Measurements from ENCODE around the gene ITPA.

The ITPA gene

GRCh38 chr20:3229158-3229557, 19.9 kb downstream of the ITPA start:
- no peak for TF ChIP-seq JUND (IDR thresholded peaks at IDR 0.05; ENCODE audit: low read depth)
- no peak for DNase-seq (ENCODE audit: low read depth in 1 of 2, low spot score in 1 of 2)
- in situ Hi-C loops (cut with HindIII; ENCODE audit: low pct_unique_long_range_greater_than_20kb, low sequenced_read_pairs) = no loop called here

GRCh38 chr20:3229798-3230197, 20.5 kb downstream of the ITPA start:
- TF ChIP-seq JUND (IDR thresholded peaks at IDR 0.05; ENCODE audit: low read depth) = no peak
- in situ Hi-C loops (cut with HindIII; ENCODE audit: low pct_unique_long_range_greater_than_20kb, low sequenced_read_pairs) = no loop called here
- no peak for DNase-seq (ENCODE audit: low read depth in 1 of 2, low spot score in 1 of 2)

DNA sequence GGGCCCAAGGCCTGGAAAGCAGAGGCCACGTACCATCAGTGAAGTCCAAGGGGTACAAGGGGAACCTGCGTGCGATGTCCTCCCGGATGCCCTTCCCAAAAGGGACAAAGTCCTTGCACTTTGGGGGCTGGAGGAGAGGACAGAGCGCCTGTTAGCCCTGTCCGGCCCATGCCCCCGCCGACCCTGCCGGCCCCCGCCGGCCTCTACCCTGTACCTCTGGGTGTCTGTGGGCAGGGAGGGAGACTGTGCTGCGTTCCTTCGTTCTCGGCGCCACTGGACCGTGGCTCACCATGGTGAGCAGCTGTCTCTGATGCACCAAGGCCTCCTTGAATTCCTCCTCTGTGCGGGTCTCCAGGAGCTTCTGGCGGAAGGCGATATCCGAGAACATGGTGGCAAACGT, 21.8 kb downstream of the ITPA start:
- in situ Hi-C loops (cut with HindIII; ENCODE audit: low pct_unique_long_range_greater_than_20kb, low sequenced_read_pairs) = no loop called here
- no peak for DNase-seq (ENCODE audit: low read depth in 1 of 2, low spot score in 1 of 2)
- TF ChIP-seq JUND (IDR thresholded peaks at IDR 0.05; ENCODE audit: low read depth) = no peak

DNA sequence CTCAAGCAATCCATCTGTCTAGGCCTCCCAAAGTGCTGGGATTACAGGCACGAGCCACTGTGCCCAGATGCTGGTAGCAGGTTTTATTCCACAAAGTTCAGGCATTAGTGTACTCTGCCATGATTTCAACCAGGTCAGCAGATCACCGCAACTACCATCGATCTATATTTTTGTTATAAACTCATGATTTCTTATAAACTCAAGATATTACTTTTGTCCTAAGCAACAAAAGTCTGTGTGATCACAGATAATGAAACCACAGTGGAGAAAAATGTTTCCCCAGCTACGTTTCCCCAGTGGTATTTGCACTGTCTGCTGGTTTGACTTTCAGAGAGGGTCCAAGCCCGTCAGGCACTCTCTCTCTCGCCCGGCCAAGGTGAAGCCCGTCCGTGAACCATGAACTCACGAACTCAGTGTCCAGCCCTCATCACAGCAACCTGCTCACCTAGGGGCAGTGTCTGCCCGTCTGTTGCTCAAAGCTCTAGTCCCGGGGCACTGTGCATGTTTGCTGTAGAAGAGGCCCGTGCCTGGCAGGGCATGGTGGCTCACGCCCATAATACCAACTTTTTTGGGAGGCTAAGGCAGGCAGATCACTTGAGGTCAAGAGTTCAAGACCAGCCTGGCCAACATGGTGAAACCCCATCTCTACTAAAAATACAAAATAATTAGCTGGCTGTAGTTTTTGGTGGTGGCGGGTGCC, 22.7 kb downstream of the ITPA start:
- in situ Hi-C loops (cut with HindIII; ENCODE audit: low pct_unique_long_range_greater_than_20kb, low sequenced_read_pairs) = no loop called here
- no peak for DNase-seq (ENCODE audit: low read depth in 1 of 2, low spot score in 1 of 2)
- TF ChIP-seq JUND (IDR thresholded peaks at IDR 0.05; ENCODE audit: low read depth) = no peak

DNA sequence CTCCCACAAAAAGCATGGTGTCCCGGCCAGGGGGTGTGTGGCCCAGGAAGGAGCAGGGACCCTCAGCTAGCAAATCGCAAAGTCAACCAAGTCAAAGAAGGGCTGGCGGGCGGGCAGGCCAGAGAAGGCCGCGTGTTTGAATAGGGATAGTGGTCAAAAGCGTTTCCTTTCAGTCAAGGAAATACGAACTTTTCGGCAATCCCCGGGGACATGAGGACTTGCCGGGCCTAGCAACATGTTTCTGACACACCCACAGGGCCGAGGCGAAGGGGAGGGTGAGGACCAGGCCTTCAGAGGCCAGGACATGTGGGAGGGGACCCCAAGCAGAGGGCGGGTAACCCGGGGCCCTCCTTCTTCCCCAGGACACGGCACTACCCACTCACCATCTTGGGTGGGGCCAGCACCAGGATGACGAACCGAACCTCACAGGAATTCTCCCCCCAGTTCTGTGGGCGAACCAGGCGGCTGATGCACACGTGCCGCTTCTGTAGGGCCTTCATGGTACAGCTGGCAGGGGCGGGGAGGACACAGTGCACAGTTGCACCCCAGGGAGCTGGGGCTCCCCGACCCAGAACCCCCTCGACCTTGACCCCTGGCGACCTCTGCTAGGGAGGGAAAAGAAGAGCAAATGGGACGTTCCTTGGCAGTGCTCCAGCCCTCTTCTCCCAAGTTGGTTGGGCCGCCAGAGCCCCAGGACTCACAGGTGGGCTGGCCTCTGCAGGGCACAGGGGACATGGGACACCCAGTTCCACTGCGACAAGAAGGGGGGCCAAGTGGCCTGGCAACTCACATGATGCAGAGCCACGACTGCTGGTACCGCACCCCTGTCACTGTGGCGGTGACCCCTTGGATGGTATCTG, 24.1 kb downstream of the ITPA start:
- no peak for DNase-seq (ENCODE audit: low read depth in 1 of 2, low spot score in 1 of 2)
- in situ Hi-C loops (cut with HindIII; ENCODE audit: low pct_unique_long_range_greater_than_20kb, low sequenced_read_pairs) = no loop called here
- TF ChIP-seq JUND (IDR thresholded peaks at IDR 0.05; ENCODE audit: low read depth) = no peak

DNA sequence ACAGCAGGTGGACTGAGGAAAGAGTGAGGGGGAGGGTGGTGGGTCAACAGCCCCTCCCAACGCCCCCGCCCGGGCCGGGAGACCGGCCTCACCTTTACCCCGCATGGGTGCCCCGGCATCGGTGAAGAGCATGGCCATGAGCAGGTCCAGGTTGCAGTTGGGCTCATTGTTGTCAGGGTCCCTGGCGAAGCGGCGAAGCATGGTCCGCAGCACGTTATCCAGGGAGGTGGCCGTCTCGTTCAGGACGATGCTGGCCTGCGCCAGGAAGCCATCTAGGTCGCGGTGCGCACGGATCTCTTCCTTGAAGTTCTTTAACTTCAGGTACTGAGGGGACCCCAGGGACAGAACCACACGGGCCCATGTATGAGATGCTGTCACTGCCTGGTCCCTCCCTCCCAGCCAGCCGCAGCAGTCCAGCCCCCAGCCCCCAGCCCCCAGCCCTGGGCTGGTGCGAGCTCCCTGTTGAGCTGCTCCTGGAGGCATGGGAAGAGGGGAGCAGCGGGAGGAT, 24.7 kb downstream of the ITPA start:
- in situ Hi-C loops (cut with HindIII; ENCODE audit: low pct_unique_long_range_greater_than_20kb, low sequenced_read_pairs) = no loop called here
- no peak for DNase-seq (ENCODE audit: low read depth in 1 of 2, low spot score in 1 of 2)
- no peak for TF ChIP-seq JUND (IDR thresholded peaks at IDR 0.05; ENCODE audit: low read depth)

GRCh38 chr20:3235666-3236324, 26.5 kb downstream of the ITPA start:
- in situ Hi-C loops (cut with HindIII; ENCODE audit: low pct_unique_long_range_greater_than_20kb, low sequenced_read_pairs) = no loop called here
- no peak for DNase-seq (ENCODE audit: low read depth in 1 of 2, low spot score in 1 of 2)
- no peak for TF ChIP-seq JUND (IDR thresholded peaks at IDR 0.05; ENCODE audit: low read depth)

- TF ChIP-seq JUND (IDR thresholded peaks at IDR 0.05; ENCODE audit: low read depth) = no peak
- no peak for DNase-seq (ENCODE audit: low read depth in 1 of 2, low spot score in 1 of 2)
- in situ Hi-C loops (cut with HindIII; ENCODE audit: low pct_unique_long_range_greater_than_20kb, low sequenced_read_pairs) = no loop called here
Observed at GRCh38 chr20:3237011-3237957, 28.0 kb downstream of the ITPA start.

- in situ Hi-C loops (cut with HindIII; ENCODE audit: low pct_unique_long_range_greater_than_20kb, low sequenced_read_pairs) = no loop called here
- TF ChIP-seq JUND (IDR thresholded peaks at IDR 0.05; ENCODE audit: low read depth) = no peak
- no peak for DNase-seq (ENCODE audit: low read depth in 1 of 2, low spot score in 1 of 2)
Observed at GRCh38 chr20:3237958-3238615, 28.8 kb downstream of the ITPA start.

DNA sequence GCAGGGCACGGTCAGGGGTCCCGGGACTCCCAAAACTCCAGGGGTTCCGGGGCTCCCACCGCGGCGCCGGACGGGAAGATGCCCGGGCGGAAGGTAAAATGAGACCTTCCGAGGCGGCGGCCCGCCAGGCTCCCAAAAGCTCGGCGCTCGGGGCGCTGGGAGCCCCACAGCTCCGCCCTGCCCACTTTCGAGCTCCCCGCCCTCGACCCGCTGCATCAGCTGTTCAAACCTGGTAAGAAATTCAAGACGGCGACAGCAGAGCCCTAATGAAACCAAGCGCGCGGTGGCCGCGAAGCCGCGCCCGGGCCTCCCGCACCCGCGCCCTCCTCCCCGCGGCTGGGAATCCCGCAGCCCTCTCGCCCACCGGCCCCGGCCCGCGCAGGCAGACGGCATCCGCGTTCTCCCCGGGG, 29.3 kb downstream of the ITPA start:
- in situ Hi-C loops (cut with HindIII; ENCODE audit: low pct_unique_long_range_greater_than_20kb, low sequenced_read_pairs) = no loop called here
- TF ChIP-seq JUND (IDR thresholded peaks at IDR 0.05; ENCODE audit: low read depth) = no peak
- DNase-seq (ENCODE audit: low read depth in 1 of 2, low spot score in 1 of 2) = peak; percentile 73 to 82

- in situ Hi-C loops (cut with HindIII; ENCODE audit: low pct_unique_long_range_greater_than_20kb, low sequenced_read_pairs) = no loop called here
- peak; percentile 86 to 89 for DNase-seq (ENCODE audit: low read depth in 1 of 2, low spot score in 1 of 2)
- no peak for TF ChIP-seq JUND (IDR thresholded peaks at IDR 0.05; ENCODE audit: low read depth)
Observed at GRCh38 chr20:3239026-3239866, 29.9 kb downstream of the ITPA start, which contains the start of gene SLC4A11. SLC4A11 (minus strand) TSS chr20:3239190; CDS start chr20:3239137, 53 bp downstream.

Data from T47D (cell line).